ENCODE measurements around the gene OR52I2.

DNA sequence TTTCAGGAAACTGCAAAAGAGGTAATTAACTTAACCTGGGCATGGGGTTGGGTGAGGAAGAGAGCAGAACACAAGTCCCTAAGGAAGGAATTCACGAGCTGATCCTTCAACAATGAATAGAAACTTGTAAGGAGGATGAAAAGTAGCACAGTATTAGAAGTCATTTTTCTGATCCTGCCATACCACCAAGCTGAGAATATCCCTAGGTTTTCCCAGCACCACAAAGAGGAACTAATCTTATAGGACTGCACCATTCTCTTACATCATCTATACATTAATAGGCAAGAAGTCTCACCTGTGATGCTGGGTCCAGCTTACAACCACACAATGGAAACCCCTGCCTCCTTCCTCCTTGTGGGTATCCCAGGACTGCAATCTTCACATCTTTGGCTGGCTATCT, 12.2 kb downstream of the OR52I2 start, which contains the start of gene OR52I1:
- TF ChIP-seq, protein P1, sequence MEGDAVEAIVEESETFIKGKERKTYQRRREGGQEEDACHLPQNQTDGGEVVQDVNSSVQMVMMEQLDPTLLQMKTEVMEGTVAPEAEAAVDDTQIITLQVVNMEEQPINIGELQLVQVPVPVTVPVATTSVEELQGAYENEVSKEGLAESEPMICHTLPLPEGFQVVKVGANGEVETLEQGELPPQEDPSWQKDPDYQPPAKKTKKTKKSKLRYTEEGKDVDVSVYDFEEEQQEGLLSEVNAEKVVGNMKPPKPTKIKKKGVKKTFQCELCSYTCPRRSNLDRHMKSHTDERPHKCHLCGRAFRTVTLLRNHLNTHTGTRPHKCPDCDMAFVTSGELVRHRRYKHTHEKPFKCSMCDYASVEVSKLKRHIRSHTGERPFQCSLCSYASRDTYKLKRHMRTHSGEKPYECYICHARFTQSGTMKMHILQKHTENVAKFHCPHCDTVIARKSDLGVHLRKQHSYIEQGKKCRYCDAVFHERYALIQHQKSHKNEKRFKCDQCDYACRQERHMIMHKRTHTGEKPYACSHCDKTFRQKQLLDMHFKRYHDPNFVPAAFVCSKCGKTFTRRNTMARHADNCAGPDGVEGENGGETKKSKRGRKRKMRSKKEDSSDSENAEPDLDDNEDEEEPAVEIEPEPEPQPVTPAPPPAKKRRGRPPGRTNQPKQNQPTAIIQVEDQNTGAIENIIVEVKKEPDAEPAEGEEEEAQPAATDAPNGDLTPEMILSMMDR (conservative IDR thresholded peaks at IDR 0.05; ENCODE audit: low read length): no peak
- no peak for TF ChIP-seq EZH2phosphoT487 (IDR thresholded peaks at IDR 0.05; ENCODE audit: borderline replicate concordance)

All from Loucy (cell line).